H9 (cell line): ENCODE data around the gene MYO18A. TPM values are rescaled to one million over a fixed set of nuclear protein-coding genes. Genes with fewer than 3 reads are reported as not detected.

Experiments
- DNase-seq: peaks from one replicate; pipeline ENCODE4 v3.0.0-alpha.2; 2017
- H2AFZ ChIP-seq: one replicate; pipeline ENCODE4 v1.6.1; 2013; ENCODE audit warnings: mild to moderate bottlenecking, low read length, control low read depth, moderate library complexity
- H2AK5ac ChIP-seq: 2 replicates; pipeline ENCODE4 v1.6.1; 2013; ENCODE audit warnings: low read length, control low read depth, mixed read lengths; ENCODE audit not compliant: insufficient read length
- H2BK120ac ChIP-seq: one replicate; pipeline ENCODE4 v1.6.1; 2013; ENCODE audit warnings: low read depth, mild to moderate bottlenecking, low read length, control low read depth, inconsistent platforms; ENCODE audit not compliant: poor library complexity, severe bottlenecking
- H2BK12ac ChIP-seq: 2 replicates; pipeline ENCODE4 v1.6.1; 2013; ENCODE audit warnings: low read length, control low read depth, mixed read lengths, low read depth; ENCODE audit not compliant: insufficient read length
- H2BK15ac ChIP-seq: 2 replicates; pipeline ENCODE4 v1.6.1; 2013; ENCODE audit warnings: low read depth, low read length, control low read depth
- H2BK20ac ChIP-seq: one replicate; pipeline ENCODE4 v1.6.1; 2013; ENCODE audit warnings: low read depth, mild to moderate bottlenecking, low read length, control low read depth, inconsistent platforms; ENCODE audit not compliant: poor library complexity, severe bottlenecking
- H2BK5ac ChIP-seq: 2 replicates; pipeline ENCODE4 v1.6.1; 2013; ENCODE audit warnings: low read length, control low read depth, mixed read lengths; ENCODE audit not compliant: insufficient read length
- H3K14ac ChIP-seq: 2 replicates; pipeline ENCODE4 v1.6.1; 2013; ENCODE audit warnings: low read length, control low read depth; ENCODE audit not compliant: insufficient read depth
- H3K18ac ChIP-seq: 2 replicates; pipeline ENCODE4 v1.6.1; 2013; ENCODE audit warnings: low read depth, mild to moderate bottlenecking, mixed read lengths, low read length, control low read depth; ENCODE audit not compliant: insufficient read length
- H3K23ac ChIP-seq: 2 replicates; pipeline ENCODE4 v1.6.1; 2013; ENCODE audit warnings: low read length, control low read depth, mixed read lengths, low read depth; ENCODE audit not compliant: insufficient read length
- H3K23me2 ChIP-seq: 2 replicates; pipeline ENCODE4 v1.6.1; 2013; ENCODE audit warnings: low read depth, mild to moderate bottlenecking, mixed read lengths, low read length, control low read depth; ENCODE audit not compliant: insufficient read length, poor library complexity, severe bottlenecking
- H3K27ac ChIP-seq: 2 replicates; pipeline ENCODE4 v1.5.1; 2013; ENCODE audit warnings: low read length, control low read depth, mixed read lengths, low read depth; ENCODE audit not compliant: insufficient read length
- H3K27me3 ChIP-seq: 2 replicates; pipeline ENCODE4 v1.6.1; 2013; ENCODE audit warnings: low read length, control low read depth, inconsistent platforms; ENCODE audit not compliant: insufficient read depth
- H3K4ac ChIP-seq: 2 replicates; pipeline ENCODE4 v1.6.1; 2013; ENCODE audit warnings: low read depth, mild to moderate bottlenecking, control low read depth, inconsistent platforms, low read length, moderate library complexity
- H3K4me1 ChIP-seq: 2 replicates; pipeline ENCODE4 v1.6.1; 2013; ENCODE audit warnings: low read length, control low read depth, inconsistent platforms; ENCODE audit not compliant: insufficient read depth
- H3K4me2 ChIP-seq: 2 replicates; pipeline ENCODE4 v1.6.1; 2013; ENCODE audit warnings: low read length, control low read depth, mixed read lengths; ENCODE audit not compliant: insufficient read length, insufficient read depth
- H3K56ac ChIP-seq: 2 replicates; pipeline ENCODE4 v1.6.1; 2013; ENCODE audit warnings: low read depth, mild to moderate bottlenecking, mixed read lengths, low read length, control low read depth; ENCODE audit not compliant: insufficient read length
- H3K79me1 ChIP-seq: 2 replicates; pipeline ENCODE4 v1.6.1; 2013; ENCODE audit warnings: low read depth, mild to moderate bottlenecking, moderate library complexity, low read length, control low read depth, inconsistent platforms; ENCODE audit not compliant: insufficient read depth, poor library complexity, severe bottlenecking
- H3K79me2 ChIP-seq: 2 replicates; pipeline ENCODE4 v1.6.1; 2013; ENCODE audit warnings: low read length, control low read depth, inconsistent platforms; ENCODE audit not compliant: insufficient read depth
- H3K9ac ChIP-seq: 2 replicates; pipeline ENCODE4 v1.6.1; 2013; ENCODE audit warnings: low read length, control low read depth, mixed read lengths; ENCODE audit not compliant: insufficient read length; ENCODE audit errors: extremely low read depth
- H3K9me3 ChIP-seq: one replicate; pipeline ENCODE4 v1.6.1; 2013; ENCODE audit warnings: low read depth, low read length, inconsistent platforms; ENCODE audit not compliant: control insufficient read depth
- H3T11ph ChIP-seq: one replicate; pipeline ENCODE4 v1.6.1; 2013; ENCODE audit warnings: mild to moderate bottlenecking, low read length, control low read depth, inconsistent platforms
- H4K20me1 ChIP-seq: one replicate; pipeline ENCODE4 v1.6.1; 2013; ENCODE audit not compliant: control insufficient read depth, insufficient read length, insufficient read depth
- H4K5ac ChIP-seq: 2 replicates; pipeline ENCODE4 v1.6.1; 2013; ENCODE audit warnings: low read depth, mild to moderate bottlenecking, mixed read lengths, low read length, control low read depth; ENCODE audit not compliant: insufficient read length
- H4K8ac ChIP-seq: replicated peaks from 2 replicates; pipeline ENCODE4 v1.6.1; 2013; ENCODE audit warnings: low read length, control low read depth, mixed read lengths, low read depth; ENCODE audit not compliant: insufficient read length
- H4K91ac ChIP-seq: 2 replicates; pipeline ENCODE4 v1.6.1; 2013; ENCODE audit warnings: low read depth, mild to moderate bottlenecking, moderate library complexity, mixed read lengths, low read length, control low read depth; ENCODE audit not compliant: insufficient read length
- H3K27ac Mint-ChIP-seq, 3 experiments: 2 replicates in 2 of 3; 3 replicates in 1 of 3; pipeline ENCODE4 v1.8.0; 2020 to 2021; ENCODE audit warnings: mixed read lengths in 3 of 3, mild to moderate bottlenecking in 1 of 3, moderate library complexity in 1 of 3
- H3K27me3 Mint-ChIP-seq: 2 replicates; pipeline ENCODE4 v1.8.0; 2021; ENCODE audit warnings: low read depth, mild to moderate bottlenecking, moderate library complexity, mixed read lengths
- H3K36me3 Mint-ChIP-seq, 3 experiments: 2 replicates in 2 of 3; 3 replicates in 1 of 3; pipeline ENCODE4 v1.8.0; 2020 to 2021; ENCODE audit warnings: low read depth in 3 of 3, mixed read lengths in 3 of 3; ENCODE audit not compliant: insufficient read depth in 1 of 3
- H3K4me1 Mint-ChIP-seq, 2 experiments: 2 replicates each; pipeline ENCODE4 v1.8.0; 2020; ENCODE audit warnings: mixed read lengths in 2 of 2
- H3K4me3 Mint-ChIP-seq, 2 experiments: 2 replicates in 1 of 2; 3 replicates in 1 of 2; pipeline ENCODE4 v1.8.0; 2020 to 2021; ENCODE audit warnings: mild to moderate bottlenecking in 2 of 2, mixed read lengths in 2 of 2, moderate library complexity in 1 of 2
- H3K9me3 Mint-ChIP-seq, 2 experiments: 2 replicates in 1 of 2; 3 replicates in 1 of 2; pipeline ENCODE4 v1.8.0; 2020; ENCODE audit warnings: mild to moderate bottlenecking in 2 of 2, mixed read lengths in 2 of 2, moderate library complexity in 1 of 2
- CTCF ChIP-seq: fragments of 200-600 bp; sonication (generic); conservative IDR thresholded peaks from 3 replicates; pipeline ENCODE4 v1.8.0; 2021; ENCODE audit warnings: antibody characterized with exemption, mild to moderate bottlenecking
- WGBS: extraction: QIAGEN DNeasy Blood & Tissue Kit; methylation state at CpG from one replicate; pipeline ENCODE4 v1.1.7; 2013; ENCODE audit warnings: missing lambda C conversion rate, low lambda C conversion rate, mixed read lengths; ENCODE audit not compliant: insufficient read length; ENCODE audit errors: extremely low coverage; 5-methylcytosine and 5-hydroxymethylcytosine counted together
- total RNA-seq: library from RNA; stranded (reverse); gene quantifications from 2 replicates; pipeline ENCODE4 v1.2.1, GENCODE V29; 2021

Gene MYO18A
- total RNA-seq, 1 experiment from 2014 or later: 21.6 TPM

GRCh38 chr17:29150161-29150560 is 30.0 kb downstream of the MYO18A start:
- Mint-ChIP-seq H3K4me1 (peaks cover 47 to 49% of the 10 kb centered on the region in 2 experiments), H3K9me3 (no peaks in the 10 kb centered on the region), H3K4me3 (no peak overlapping the region), H3K36me3 (no peaks in the 10 kb centered on the region), H3K27ac (no peak overlapping the region), H3K27me3 (no peaks in the 10 kb centered on the region; the same call in 1 of the 2 replicates)
- Histone ChIP-seq H2BK12ac (no peak overlapping the region), H3K79me1 (no peaks in the 10 kb centered on the region), H3K23ac (no peak overlapping the region), H4K91ac (no peak overlapping the region), H3K27ac (no peak overlapping the region), H2BK20ac (no peak overlapping the region), H3K79me2 (no peaks in the 10 kb centered on the region), H2BK120ac (no peak overlapping the region), H3K14ac (no peak overlapping the region), H3K18ac (no peak overlapping the region), H3K4ac (no peak overlapping the region), H3K23me2 (no peaks in the 10 kb centered on the region), H2BK15ac (no peak overlapping the region), H2AK5ac (no peak overlapping the region), H4K20me1 (peaks cover 3% of the 10 kb centered on the region), H3K9ac (no peak overlapping the region), H3K4me2 (no peak overlapping the region), H3K27me3 (no peaks in the 10 kb centered on the region), H2BK5ac (no peak overlapping the region), H4K8ac (no peak overlapping the region), H4K5ac (no peak overlapping the region), H2AFZ (no peak overlapping the region), H3T11ph (no peak overlapping the region), H3K4me1 (peaks cover 6% of the 10 kb centered on the region), H3K9me3 (no peaks in the 10 kb centered on the region), H3K56ac (no peak overlapping the region)
- no peak for DNase-seq
- TF ChIP-seq CTCF: no peak
- no CpG with 5 or more reads among the region's 2 CpGs for WGBS
